Measurements from ENCODE around the gene MYF5.

MYF5 gene

DNA sequence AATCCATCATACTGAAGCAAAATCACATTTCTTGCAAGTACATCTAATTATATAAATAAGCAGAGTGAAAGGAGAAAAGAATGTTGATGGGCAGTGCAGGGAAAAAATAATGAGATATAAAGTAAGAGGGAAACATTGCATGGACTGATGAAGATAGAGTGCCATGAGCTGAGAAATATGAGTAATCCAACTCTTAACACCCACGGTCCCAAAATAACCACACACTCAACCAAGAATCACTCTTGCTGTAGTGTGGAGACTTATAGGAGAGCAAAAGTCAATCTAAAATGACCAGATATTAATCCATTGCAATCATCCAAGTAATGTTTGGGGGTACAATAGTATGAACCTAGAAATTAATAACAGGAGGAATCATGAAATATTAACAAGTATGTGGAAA lies 40.2 kb downstream of the MYF5 start:
- no peak for DNase-seq (ENCODE audit: low read depth in 4 of 4, low spot score in 1 of 4)

DNA sequence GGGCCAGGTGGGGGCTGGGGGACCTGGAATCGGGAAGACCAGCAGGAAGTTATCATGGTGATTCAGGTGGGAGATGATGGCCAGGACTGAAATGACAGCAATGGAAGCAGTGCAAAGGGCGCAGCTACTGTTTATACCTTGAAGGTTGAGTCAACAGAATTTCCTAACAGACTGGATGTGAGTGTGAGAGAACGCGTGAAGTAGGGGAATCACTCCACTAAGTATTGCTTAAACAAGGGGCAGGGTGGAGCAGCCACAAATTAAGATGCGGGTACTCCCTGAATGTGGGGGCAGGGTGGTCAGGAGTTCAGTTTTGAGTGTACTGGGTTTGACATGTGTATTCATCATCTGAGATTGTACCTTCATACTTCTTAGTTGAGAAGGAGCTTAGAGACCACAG lies 45.1 kb downstream of the MYF5 start:
- no peak for DNase-seq (ENCODE audit: low read depth in 4 of 4, low spot score in 1 of 4)

DNA sequence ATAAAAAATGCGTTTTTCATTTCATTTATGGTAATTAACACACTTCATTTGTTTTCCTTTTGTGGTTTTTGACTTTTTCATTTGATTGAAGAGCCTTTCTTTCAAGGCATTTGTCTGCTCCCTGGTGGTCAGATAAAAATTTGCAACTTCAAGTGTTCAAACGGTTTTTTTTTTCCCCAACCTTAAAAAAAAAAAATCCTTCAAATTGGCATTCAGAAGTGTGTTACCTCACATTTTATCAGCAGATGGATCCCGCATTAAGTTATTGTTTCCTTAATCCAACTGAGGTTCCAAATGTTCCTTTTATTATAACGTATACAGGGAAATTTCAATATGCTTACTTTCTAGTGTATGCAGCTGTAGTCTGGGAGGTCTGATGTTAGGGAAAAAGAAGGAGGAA lies 47.2 kb downstream of the MYF5 start:
- no peak for DNase-seq (ENCODE audit: low read depth in 4 of 4, low spot score in 1 of 4)

DNA sequence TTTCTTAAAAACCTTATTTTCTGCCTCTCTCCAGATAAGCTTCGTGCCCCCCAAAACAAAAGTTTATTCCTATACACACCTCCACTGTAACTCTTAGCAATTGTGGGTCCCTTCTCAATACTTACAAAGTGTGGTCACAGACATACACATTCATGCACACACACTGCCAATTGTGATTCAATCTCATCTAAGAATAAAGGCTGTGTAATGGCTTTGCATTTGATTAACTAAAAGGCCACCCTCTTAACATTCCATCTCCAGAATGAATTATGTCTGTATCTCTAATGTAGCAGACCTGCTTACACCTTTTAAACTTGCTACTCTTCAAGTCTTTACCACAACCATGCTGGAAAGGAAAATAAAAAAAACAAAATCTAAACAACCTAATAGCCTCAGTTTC lies 49.5 kb downstream of the MYF5 start:
- DNase-seq (ENCODE audit: low read depth in 4 of 4, low spot score in 1 of 4), result no peak

DNA sequence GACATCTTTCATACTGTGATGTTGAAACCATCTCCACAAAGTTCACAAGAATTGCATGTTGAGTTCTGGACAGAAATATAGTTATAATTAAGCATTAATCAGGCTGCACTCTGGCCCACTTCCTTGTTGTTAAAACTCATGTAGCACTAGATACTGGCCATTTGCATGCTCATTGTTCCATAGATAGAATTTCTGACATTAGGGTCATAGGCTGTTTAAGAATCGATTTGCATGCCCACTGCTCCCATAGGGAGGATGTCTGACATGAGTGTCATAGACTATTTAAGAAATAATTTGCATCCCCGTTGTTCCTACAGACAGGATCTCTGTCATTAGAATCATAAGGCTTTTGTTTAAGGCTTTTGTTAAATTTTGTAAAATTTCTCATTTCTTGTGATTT lies 50.2 kb downstream of the MYF5 start:
- DNase-seq (ENCODE audit: low read depth in 4 of 4, low spot score in 1 of 4), result no peak

All from stimulated activated CD4-positive, alpha-beta T cell treated with anti-CD3 and anti-CD28 coated beads, Interleukin-1b, Interleukin-23, amount 100 ng/mL, for 24 hours (primary cell).